HepG2 (cell line): ENCODE measurements around the gene CDK8. TPM values are rescaled to one million over a fixed set of nuclear protein-coding genes. Genes with fewer than 3 reads are reported as not detected.

Experiments
- FOXJ3 ChIP-seq: sonication (generic); formaldehyde crosslinking; IDR thresholded peaks from 2 replicates; pipeline ENCODE4 v1.4.0; 2020; ENCODE audit warnings: missing genetic modification reagents, mild to moderate bottlenecking, borderline replicate concordance
- FOXP1 ChIP-seq, 2 experiments: fragments of 450-650 bp in 1 of 2; IDR thresholded peaks; 2 replicates each; pipeline ENCODE4 v1.6.1; 2017 to 2018; ENCODE audit warnings: antibody characterized with exemption in 1 of 2
- HOXA3 ChIP-seq: sonication (generic); formaldehyde crosslinking; IDR thresholded peaks from 2 replicates; pipeline ENCODE4 v1.5.0; 2020; ENCODE audit warnings: missing genetic modification reagents
- HOXA5 ChIP-seq: sonication (generic); formaldehyde crosslinking; IDR thresholded peaks from 2 replicates; pipeline ENCODE4 v1.4.0; 2020; ENCODE audit warnings: missing genetic modification reagents
- KLF11 ChIP-seq: IDR thresholded peaks from 2 replicates; pipeline ENCODE4 v1.6.1; 2016; ENCODE audit warnings: missing compliant biosample characterization
- PCBP2 ChIP-seq: fragments of 200-400 bp; formaldehyde crosslinking; optimal IDR thresholded peaks from 2 replicates; pipeline ENCODE3; 2018; ENCODE audit warnings: low read length, low read depth; ENCODE audit not compliant: poor library complexity, severe bottlenecking
- PHF21A ChIP-seq: sonication (generic); formaldehyde crosslinking; IDR thresholded peaks from 2 replicates; pipeline ENCODE4 v1.5.0; 2020; ENCODE audit warnings: mild to moderate bottlenecking, missing genetic modification reagents
- SMARCC2 ChIP-seq: fragments of 450-650 bp; IDR thresholded peaks from 2 replicates; pipeline ENCODE4 v1.6.1; 2017; ENCODE audit warnings: antibody characterized with exemption, mild to moderate bottlenecking
- ZBTB7A ChIP-seq: sonication (generic); formaldehyde crosslinking; IDR thresholded peaks from 2 replicates; pipeline ENCODE4 v1.8.0; 2022; ENCODE audit warnings: mild to moderate bottlenecking, missing genetic modification reagents
- ZNF12 ChIP-seq: sonication (generic); formaldehyde crosslinking; IDR thresholded peaks from 2 replicates; pipeline ENCODE4 v1.5.0; 2020; ENCODE audit warnings: missing genetic modification reagents
- ZNF34 ChIP-seq: sonication (generic); formaldehyde crosslinking; IDR thresholded peaks from 2 replicates; pipeline ENCODE4 v1.4.0; 2020; ENCODE audit warnings: mild to moderate bottlenecking, missing genetic modification reagents, borderline replicate concordance
- polyA plus RNA-seq, 8 experiments: library from polyadenylated mRNA; depleted of rRNA in 3 of 8; stranded (reverse) in 7 of 8; unstranded in 1 of 8; fragments of >200 nt; fragmentation: Illumina TruSeq in 4 of 8; extraction: Trizol in 4 of 8; gene quantifications; 2 replicates each; pipeline versions ENCODE4 v1.2.1 to v1.2.3, GENCODE V29; 2011 to 2016; ENCODE audit warnings: low read depth in 4 of 8, missing spikeins in 1 of 8, mixed read lengths in 1 of 8; ENCODE audit not compliant: insufficient read depth in 1 of 8
- total RNA-seq, 5 experiments: library from RNA; depleted of rRNA; stranded (reverse); fragments of >200 nt; fragmentation: Illumina TruSeq; extraction: Trizol; gene quantifications; 2 replicates each; pipeline ENCODE4 v1.2.3, GENCODE V29; 2016; ENCODE audit warnings: low read depth in 1 of 5
- TF ChIP-seq, protein P1 (sequence below): sonication (generic); formaldehyde crosslinking; IDR thresholded peaks from 2 replicates; pipeline ENCODE4 v1.4.0; 2020; ENCODE audit warnings: missing genetic modification reagents, borderline replicate concordance
- TF ChIP-seq, protein P2 (sequence below): sonication (generic); formaldehyde crosslinking; IDR thresholded peaks from 2 replicates; pipeline ENCODE4 v1.8.1; 2023; ENCODE audit warnings: mild to moderate bottlenecking, inconsistent platforms, moderate library complexity, missing genetic modification reagents, borderline replicate concordance
- TF ChIP-seq, protein P3 (sequence below): IDR thresholded peaks from 2 replicates; pipeline ENCODE4 v1.6.1; 2016; ENCODE audit warnings: missing genetic modification reagents, missing compliant biosample characterization
- TF ChIP-seq, protein P4 (sequence below): sonication (generic); formaldehyde crosslinking; IDR thresholded peaks from 2 replicates; pipeline ENCODE4 v1.4.0; 2020; ENCODE audit warnings: mild to moderate bottlenecking, missing genetic modification reagents, borderline replicate concordance
- TF ChIP-seq, protein P5 (sequence below): sonication (generic); formaldehyde crosslinking; IDR thresholded peaks from 2 replicates; pipeline ENCODE4 v1.4.0; 2020; ENCODE audit warnings: missing genetic modification reagents, borderline replicate concordance

Gene CDK8
- total and polyA plus RNA-seq, 2 of the 13 experiments (the other 11 are each of a cell fraction or from before 2014, with no cell fraction given) = 15.8 to 16.4 TPM

DNA sequence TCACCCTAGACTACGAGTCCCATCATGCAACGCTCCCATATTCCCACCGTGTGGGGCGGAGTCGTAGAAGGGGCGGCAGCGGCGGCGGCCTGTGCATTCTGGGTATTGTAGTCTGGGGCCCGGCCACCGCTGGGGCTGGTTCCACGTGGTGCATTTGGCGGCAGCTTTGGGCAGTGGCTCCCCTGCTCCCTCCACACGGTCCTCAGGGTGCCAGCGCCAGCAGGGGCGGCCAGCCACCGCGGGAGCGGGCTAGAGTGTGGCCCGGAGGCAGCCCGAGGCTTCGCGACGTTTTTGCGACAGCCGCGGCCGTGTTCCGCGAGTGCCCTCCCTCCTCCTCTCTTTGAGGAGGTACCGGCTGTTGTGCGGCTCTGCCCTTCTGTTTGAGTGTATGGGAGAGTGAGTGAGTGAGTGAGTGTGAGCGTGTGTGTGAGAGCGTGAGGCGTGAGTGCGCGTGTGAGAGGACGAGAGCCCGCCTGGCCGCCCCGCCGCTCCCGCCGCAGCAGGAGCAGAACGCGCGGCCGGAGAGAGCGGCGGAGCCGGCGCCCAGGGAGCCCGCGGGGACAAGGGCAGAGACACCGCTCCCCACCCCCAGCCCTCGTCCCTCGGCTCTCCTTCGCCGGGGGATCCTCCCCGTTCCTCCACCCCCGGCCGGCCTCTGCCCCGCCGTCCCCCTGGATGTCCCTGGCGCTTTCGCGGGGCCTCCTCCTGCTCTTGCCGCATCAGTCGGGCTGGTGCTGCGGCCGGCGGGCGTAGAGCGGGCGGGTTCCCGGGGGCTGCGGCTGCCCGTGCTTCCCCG lies at the start of gene CDK8 (continued):
- TF ChIP-seq, protein P1, sequence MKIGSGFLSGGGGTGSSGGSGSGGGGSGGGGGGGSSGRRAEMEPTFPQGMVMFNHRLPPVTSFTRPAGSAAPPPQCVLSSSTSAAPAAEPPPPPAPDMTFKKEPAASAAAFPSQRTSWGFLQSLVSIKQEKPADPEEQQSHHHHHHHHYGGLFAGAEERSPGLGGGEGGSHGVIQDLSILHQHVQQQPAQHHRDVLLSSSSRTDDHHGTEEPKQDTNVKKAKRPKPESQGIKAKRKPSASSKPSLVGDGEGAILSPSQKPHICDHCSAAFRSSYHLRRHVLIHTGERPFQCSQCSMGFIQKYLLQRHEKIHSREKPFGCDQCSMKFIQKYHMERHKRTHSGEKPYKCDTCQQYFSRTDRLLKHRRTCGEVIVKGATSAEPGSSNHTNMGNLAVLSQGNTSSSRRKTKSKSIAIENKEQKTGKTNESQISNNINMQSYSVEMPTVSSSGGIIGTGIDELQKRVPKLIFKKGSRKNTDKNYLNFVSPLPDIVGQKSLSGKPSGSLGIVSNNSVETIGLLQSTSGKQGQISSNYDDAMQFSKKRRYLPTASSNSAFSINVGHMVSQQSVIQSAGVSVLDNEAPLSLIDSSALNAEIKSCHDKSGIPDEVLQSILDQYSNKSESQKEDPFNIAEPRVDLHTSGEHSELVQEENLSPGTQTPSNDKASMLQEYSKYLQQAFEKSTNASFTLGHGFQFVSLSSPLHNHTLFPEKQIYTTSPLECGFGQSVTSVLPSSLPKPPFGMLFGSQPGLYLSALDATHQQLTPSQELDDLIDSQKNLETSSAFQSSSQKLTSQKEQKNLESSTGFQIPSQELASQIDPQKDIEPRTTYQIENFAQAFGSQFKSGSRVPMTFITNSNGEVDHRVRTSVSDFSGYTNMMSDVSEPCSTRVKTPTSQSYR (CRISPR knock-in tag) = no peak; the same call in 1 of the 2 replicates
- no peak for TF ChIP-seq PCBP2
- TF ChIP-seq FOXP1 (IDR thresholded peaks at IDR 0.05) = no peak
- TF ChIP-seq FOXP1 (CRISPR knock-in tag; IDR thresholded peaks at IDR 0.05) = 0 out of 2 replicates have a peak, but pooled peaks have one; percentile 2
- TF ChIP-seq, protein P2, sequence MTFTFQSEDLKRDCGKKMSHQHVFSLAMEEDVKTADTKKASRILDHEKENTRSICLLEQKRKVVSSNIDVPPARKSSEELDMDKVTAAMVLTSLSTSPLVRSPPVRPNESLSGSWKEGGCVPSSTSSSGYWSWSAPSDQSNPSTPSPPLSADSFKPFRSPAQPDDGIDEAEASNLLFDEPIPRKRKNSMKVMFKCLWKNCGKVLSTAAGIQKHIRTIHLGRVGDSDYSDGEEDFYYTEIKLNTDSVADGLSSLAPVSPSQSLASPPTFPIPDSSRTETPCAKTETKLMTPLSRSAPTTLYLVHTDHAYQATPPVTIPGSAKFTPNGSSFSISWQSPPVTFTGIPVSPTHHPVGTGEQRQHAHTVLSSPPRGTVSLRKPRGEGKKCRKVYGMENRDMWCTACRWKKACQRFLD (CRISPR knock-in tag) = no peak
- TF ChIP-seq HOXA3 (CRISPR knock-in tag) = peak; percentile 30
- TF ChIP-seq, protein P3, sequence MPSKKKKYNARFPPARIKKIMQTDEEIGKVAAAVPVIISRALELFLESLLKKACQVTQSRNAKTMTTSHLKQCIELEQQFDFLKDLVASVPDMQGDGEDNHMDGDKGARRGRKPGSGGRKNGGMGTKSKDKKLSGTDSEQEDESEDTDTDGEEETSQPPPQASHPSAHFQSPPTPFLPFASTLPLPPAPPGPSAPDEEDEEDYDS = peak; percentile 65
- peak; percentile 45; the same call in 1 of the 2 replicates for TF ChIP-seq PHF21A (CRISPR knock-in tag)
- TF ChIP-seq HOXA5 = no peak
- no peak for TF ChIP-seq ZNF12
- no peak for TF ChIP-seq ZNF34 (CRISPR knock-in tag)
- TF ChIP-seq, protein P4, sequence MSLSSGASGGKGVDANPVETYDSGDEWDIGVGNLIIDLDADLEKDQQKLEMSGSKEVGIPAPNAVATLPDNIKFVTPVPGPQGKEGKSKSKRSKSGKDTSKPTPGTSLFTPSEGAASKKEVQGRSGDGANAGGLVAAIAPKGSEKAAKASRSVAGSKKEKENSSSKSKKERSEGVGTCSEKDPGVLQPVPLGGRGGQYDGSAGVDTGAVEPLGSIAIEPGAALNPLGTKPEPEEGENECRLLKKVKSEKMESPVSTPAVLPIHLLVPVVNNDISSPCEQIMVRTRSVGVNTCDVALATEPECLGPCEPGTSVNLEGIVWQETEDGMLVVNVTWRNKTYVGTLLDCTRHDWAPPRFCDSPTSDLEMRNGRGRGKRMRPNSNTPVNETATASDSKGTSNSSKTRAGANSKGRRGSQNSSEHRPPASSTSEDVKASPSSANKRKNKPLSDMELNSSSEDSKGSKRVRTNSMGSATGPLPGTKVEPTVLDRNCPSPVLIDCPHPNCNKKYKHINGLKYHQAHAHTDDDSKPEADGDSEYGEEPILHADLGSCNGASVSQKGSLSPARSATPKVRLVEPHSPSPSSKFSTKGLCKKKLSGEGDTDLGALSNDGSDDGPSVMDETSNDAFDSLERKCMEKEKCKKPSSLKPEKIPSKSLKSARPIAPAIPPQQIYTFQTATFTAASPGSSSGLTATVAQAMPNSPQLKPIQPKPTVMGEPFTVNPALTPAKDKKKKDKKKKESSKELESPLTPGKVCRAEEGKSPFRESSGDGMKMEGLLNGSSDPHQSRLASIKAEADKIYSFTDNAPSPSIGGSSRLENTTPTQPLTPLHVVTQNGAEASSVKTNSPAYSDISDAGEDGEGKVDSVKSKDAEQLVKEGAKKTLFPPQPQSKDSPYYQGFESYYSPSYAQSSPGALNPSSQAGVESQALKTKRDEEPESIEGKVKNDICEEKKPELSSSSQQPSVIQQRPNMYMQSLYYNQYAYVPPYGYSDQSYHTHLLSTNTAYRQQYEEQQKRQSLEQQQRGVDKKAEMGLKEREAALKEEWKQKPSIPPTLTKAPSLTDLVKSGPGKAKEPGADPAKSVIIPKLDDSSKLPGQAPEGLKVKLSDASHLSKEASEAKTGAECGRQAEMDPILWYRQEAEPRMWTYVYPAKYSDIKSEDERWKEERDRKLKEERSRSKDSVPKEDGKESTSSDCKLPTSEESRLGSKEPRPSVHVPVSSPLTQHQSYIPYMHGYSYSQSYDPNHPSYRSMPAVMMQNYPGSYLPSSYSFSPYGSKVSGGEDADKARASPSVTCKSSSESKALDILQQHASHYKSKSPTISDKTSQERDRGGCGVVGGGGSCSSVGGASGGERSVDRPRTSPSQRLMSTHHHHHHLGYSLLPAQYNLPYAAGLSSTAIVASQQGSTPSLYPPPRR (CRISPR knock-in tag) = peak; percentile 24; the same call in 1 of the 2 replicates
- TF ChIP-seq KLF11 = no peak
- TF ChIP-seq ZBTB7A (CRISPR knock-in tag) = no peak
- no peak for TF ChIP-seq SMARCC2
- TF ChIP-seq FOXJ3 (CRISPR knock-in tag) = 0 out of 2 replicates have a peak, but pooled peaks have one; percentile 19
- TF ChIP-seq, protein P5, sequence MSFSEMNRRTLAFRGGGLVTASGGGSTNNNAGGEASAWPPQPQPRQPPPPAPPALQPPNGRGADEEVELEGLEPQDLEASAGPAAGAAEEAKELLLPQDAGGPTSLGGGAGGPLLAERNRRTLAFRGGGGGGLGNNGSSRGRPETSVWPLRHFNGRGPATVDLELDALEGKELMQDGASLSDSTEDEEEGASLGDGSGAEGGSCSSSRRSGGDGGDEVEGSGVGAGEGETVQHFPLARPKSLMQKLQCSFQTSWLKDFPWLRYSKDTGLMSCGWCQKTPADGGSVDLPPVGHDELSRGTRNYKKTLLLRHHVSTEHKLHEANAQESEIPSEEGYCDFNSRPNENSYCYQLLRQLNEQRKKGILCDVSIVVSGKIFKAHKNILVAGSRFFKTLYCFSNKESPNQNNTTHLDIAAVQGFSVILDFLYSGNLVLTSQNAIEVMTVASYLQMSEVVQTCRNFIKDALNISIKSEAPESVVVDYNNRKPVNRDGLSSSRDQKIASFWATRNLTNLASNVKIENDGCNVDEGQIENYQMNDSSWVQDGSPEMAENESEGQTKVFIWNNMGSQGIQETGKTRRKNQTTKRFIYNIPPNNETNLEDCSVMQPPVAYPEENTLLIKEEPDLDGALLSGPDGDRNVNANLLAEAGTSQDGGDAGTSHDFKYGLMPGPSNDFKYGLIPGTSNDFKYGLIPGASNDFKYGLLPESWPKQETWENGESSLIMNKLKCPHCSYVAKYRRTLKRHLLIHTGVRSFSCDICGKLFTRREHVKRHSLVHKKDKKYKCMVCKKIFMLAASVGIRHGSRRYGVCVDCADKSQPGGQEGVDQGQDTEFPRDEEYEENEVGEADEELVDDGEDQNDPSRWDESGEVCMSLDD (CRISPR knock-in tag) = no peak
